Uterus (tissue), 4 donors: ENCODE measurements around the gene MACC1. TPM values are rescaled to one million over a fixed set of nuclear protein-coding genes. Genes with fewer than 3 reads are reported as not detected.
"Not testable (repeated sequence)": the region's sequence is repeated elsewhere in the genome, so short reads cannot be mapped to it uniquely, and the experiment has no call there.

Experiments
- DNase-seq, 2 donors: peaks; one replicate each; pipeline ENCODE4 v3.0.0-alpha.2; 2019 to 2020
- H3K27ac ChIP-seq, 2 donors: fragments of 200-600 bp; sonication (generic); 1 replicate in 1 of 2; 2 replicates in 1 of 2; pipeline ENCODE4 v1.5.1; 2016 to 2018
- H3K27me3 ChIP-seq, 2 donors: fragments of 200-600 bp; sonication (generic); one replicate each; pipeline ENCODE4 v1.5.1; 2018 to 2019; ENCODE audit warnings: control low read depth in 1 of 2
- H3K36me3 ChIP-seq, 2 donors: fragments of 200-600 bp; sonication (generic); one replicate each; pipeline ENCODE4 v1.5.1; 2019; ENCODE audit warnings: control low read depth in 1 of 2
- H3K4me1 ChIP-seq, 2 donors: fragments of 200-600 bp; sonication (generic); one replicate each; pipeline ENCODE4 v1.5.1; 2018 to 2019; ENCODE audit warnings: control low read depth in 1 of 2
- H3K4me3 ChIP-seq, 2 donors: fragments of 200-600 bp; sonication (generic); 1 replicate in 1 of 2; 2 replicates in 1 of 2; pipeline ENCODE4 v1.5.1; 2018 to 2019; ENCODE audit warnings: mild to moderate bottlenecking in 1 of 2
- H3K9me3 ChIP-seq, 2 donors: fragments of 200-600 bp; sonication (generic); one replicate each; pipeline ENCODE4 v1.5.1; 2019; ENCODE audit warnings: control low read depth in 1 of 2
- POLR2A ChIP-seq, 2 donors: fragments of 450-650 bp; IDR thresholded peaks; one replicate each; pipeline ENCODE4 v1.6.1; 2016; ENCODE audit warnings: antibody characterized with exemption in 2 of 2, mild to moderate bottlenecking in 1 of 2, moderate library complexity in 1 of 2
- intact Hi-C: fragments of 100-400 bp; cut with DNase I; formaldehyde crosslinking; loops from one replicate; pipeline ENCODE4 v1.15.1; 2023; ENCODE audit warnings: low total_unique reads
- total RNA-seq, 4 donors: library from RNA; depleted of rRNA in 3 of 4; stranded (reverse); fragments of >200 nt in 3 of 4; gene quantifications; one replicate each; pipeline versions ENCODE4 v1.1.0 to v1.2.4, GENCODE V29; 2014 to 2023
- TF ChIP-seq, protein P1 (sequence below), 4 experiments: fragments of 200-600 bp in 2 of 4; fragments of 450-650 bp in 2 of 4; sonication (generic) in 2 of 4; IDR thresholded peaks; one replicate each; pipeline ENCODE4 v1.5.1; 2016 to 2019; ENCODE audit warnings: antibody characterized with exemption in 4 of 4, mild to moderate bottlenecking in 2 of 4, moderate library complexity in 1 of 4
- donor health status: DM: yes; HTN: yes; CAD: no.

MACC1 gene
- total RNA-seq, 4 donors from 2014 or later: 1.0 to 23.9 (median 1.5) TPM; not detected in 1

DNA sequence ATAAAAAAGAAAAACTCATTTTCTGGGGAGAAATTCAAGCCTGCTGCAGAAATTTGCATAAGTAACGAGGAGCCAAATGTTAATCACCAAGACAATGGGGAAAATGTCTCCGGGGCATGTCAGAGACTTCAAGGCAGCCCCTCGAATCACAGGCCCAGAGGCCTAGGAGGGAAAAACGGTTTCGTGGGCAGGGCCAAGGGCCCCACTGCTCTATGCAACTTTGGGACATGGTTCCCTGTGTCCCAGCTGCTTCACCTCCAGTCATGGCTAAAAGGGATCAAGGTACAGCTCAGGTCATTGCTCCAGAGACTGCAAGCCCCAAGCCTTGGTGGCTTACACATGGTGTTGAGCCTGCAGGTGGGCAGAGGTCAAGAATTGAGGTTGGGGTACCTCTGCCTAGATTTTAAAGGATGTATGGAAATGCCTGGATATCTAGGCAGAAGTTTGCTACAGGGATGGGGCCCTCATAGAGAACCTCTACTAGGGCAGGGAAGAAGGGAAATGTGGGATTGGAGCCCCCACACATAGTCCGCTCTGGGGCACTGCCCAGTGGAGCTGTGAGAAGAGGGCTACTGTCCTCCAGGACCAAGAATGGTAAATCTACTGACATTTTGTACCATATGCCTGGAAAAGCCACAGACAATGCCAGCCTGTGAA lies 8.4 kb downstream of the MACC1 start:
- no peaks in the 10 kb centered on the region for H3K4me1 ChIP-seq
- no peaks in the 10 kb centered on the region for H3K9me3 ChIP-seq
- TF ChIP-seq, protein P1, sequence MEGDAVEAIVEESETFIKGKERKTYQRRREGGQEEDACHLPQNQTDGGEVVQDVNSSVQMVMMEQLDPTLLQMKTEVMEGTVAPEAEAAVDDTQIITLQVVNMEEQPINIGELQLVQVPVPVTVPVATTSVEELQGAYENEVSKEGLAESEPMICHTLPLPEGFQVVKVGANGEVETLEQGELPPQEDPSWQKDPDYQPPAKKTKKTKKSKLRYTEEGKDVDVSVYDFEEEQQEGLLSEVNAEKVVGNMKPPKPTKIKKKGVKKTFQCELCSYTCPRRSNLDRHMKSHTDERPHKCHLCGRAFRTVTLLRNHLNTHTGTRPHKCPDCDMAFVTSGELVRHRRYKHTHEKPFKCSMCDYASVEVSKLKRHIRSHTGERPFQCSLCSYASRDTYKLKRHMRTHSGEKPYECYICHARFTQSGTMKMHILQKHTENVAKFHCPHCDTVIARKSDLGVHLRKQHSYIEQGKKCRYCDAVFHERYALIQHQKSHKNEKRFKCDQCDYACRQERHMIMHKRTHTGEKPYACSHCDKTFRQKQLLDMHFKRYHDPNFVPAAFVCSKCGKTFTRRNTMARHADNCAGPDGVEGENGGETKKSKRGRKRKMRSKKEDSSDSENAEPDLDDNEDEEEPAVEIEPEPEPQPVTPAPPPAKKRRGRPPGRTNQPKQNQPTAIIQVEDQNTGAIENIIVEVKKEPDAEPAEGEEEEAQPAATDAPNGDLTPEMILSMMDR (IDR thresholded peaks at IDR 0.05): no peak
- no peak for TF ChIP-seq POLR2A (IDR thresholded peaks at IDR 0.05)
- intact Hi-C loops: no loop called here
- H3K27me3 ChIP-seq: no peaks in the 10 kb centered on the region
- H3K27ac ChIP-seq: no peak overlapping the region
- no peak overlapping the region for H3K4me3 ChIP-seq
- no peaks in the 10 kb centered on the region for H3K36me3 ChIP-seq
- no peak for DNase-seq

DNA sequence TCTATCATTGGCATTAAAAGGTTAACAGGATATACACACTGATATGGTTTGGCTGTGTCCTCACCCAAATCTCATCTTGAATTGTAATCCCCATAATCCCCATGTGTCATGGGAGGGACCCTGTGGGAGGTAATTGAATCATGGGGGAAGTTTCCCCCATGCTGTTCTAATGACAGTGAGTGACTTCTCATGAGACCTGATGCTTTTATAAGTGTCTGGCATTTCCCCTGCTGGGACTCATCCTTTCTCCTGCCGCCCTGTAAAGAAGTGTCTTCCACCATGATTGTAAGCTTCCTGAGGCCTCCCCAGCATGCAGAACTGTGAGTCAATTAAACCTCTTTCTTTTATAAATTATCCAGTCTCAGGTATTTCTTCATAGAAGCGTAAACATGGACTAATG lies 9.4 kb downstream of the MACC1 start:
- DNase-seq, H3K36me3 ChIP-seq, H3K27me3 ChIP-seq, intact Hi-C loops, H3K4me3 ChIP-seq, H3K9me3 ChIP-seq, H3K4me1 ChIP-seq, H3K27ac ChIP-seq: not testable (repeated sequence)

DNA sequence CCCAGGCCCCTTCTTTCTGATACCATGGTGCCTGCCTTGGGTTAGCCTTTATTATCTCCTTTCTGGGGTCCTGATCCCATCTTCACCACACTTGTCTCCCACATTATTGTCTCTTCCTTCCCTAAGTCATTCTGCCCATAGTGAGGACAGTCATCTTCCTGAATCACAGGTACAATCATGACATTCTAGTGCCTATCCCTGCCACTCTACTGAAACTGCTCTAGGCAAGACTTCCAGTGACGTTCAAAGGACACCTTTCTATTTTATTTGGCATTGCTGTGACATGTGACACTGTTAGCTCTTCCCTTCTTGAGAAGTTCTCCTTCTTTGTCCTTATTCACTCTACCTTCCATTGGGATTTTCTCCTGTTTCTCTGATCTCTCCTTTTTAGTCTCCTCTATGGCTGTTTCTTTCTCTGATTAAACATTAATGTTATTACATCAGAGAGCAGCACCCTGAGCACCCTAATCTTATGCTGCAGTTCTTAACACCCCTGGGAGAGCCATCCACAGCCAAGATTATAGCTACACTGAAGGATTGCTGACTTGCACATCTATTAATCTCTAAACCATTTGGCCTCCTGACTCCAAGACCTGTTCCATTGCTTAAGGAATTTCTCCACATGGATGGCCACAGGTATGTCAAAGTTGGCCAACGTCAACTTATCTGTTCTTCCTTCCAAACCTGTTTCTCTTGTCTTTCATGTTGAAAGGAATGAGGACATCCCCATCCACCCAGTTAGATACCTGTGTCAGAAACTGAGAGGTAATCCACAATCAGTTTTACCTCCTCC lies 10.9 kb downstream of the MACC1 start:
- Histone ChIP-seq H3K9me3 (no peaks in the 10 kb centered on the region), H3K36me3 (no peaks in the 10 kb centered on the region), H3K4me3 (no peak overlapping the region), H3K4me1 (no peaks in the 10 kb centered on the region), H3K27me3 (no peaks in the 10 kb centered on the region), H3K27ac (no peak overlapping the region)
- DNase-seq: no peak
- intact Hi-C loops: no loop called here
- TF ChIP-seq, protein P1 (IDR thresholded peaks at IDR 0.05): no peak
- no peak for TF ChIP-seq POLR2A (IDR thresholded peaks at IDR 0.05)

DNA sequence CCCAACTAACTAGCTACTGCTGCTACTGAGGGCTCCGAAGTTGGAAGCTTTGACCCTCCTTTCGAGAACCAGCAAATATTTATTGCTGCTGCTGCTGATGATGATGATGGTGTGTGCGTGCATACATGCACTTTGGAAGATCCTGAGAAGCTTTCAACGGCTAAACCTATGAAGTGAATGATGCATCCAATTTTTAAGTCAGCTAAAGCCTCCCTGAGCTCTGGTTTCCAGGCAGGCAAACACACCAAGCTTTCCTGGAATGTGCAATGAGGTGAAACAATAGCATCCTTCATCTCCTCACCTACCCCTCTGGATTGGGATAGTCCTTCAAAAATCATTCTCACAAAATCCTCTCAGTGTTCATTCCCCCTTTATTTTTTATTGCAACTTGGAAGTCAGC lies 13.9 kb downstream of the MACC1 start:
- DNase-seq: no peak
- no peaks in the 10 kb centered on the region for H3K36me3 ChIP-seq
- no peak overlapping the region for H3K27ac ChIP-seq
- TF ChIP-seq, protein P1 (IDR thresholded peaks at IDR 0.05): no peak
- no peak for TF ChIP-seq POLR2A (IDR thresholded peaks at IDR 0.05)
- no peak overlapping the region for H3K4me3 ChIP-seq
- H3K4me1 ChIP-seq: no peaks in the 10 kb centered on the region
- no peaks in the 10 kb centered on the region for H3K9me3 ChIP-seq
- H3K27me3 ChIP-seq: no peaks in the 10 kb centered on the region
- intact Hi-C loops: no loop called here

DNA sequence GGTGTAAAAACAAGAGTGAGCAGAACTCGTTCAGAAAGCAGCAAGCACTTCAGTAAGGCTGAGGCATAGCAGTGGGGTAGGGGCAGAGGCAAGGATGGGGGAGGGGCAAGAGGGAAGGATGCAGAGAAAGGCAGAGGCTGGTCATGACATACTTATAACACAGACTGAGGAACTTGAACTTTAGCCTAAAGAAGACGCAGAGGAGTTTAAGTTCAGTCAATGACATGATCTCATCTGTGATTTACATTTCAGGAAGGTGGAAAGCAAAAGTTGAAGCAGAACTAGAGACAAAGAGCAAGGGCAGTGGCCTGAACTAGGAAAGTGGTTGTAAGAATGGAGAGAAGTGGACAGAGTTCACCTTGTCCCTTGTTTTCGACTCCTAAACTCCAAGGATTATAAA lies 15.8 kb downstream of the MACC1 start:
- Histone ChIP-seq H3K4me3 (no peak overlapping the region), H3K4me1 (no peaks in the 10 kb centered on the region), H3K27ac (no peak overlapping the region), H3K9me3 (no peaks in the 10 kb centered on the region), H3K36me3 (no peaks in the 10 kb centered on the region), H3K27me3 (no peaks in the 10 kb centered on the region)
- no peak for DNase-seq
- TF ChIP-seq, protein P1 (IDR thresholded peaks at IDR 0.05): no peak
- no peak for TF ChIP-seq POLR2A (IDR thresholded peaks at IDR 0.05)
- intact Hi-C loops: no loop called here
